SK-N-SH (cell line): ENCODE measurements around the gene CAMKMT. TPM values are rescaled to one million over a fixed set of nuclear protein-coding genes. Genes with fewer than 3 reads are reported as not detected.

Experiments
- CTCF ChIA-PET: fragments of 300-600, 350-600 bp; formaldehyde crosslinking; extraction: SDS; loops from one replicate; lab custom pipeline; 2021; lab: Yijun Ruan, JAX
- POLR2A ChIA-PET: fragments of 350-600 bp; sonication (Branson Sonifier 250); formaldehyde crosslinking; extraction: SDS; loops from one replicate; lab custom pipeline; 2020; ENCODE audit warnings: antibody characterized with exemption, inconsistent platforms; lab: Yijun Ruan, JAX
- DNase-seq: peaks from one replicate; pipeline ENCODE4 v3.0.0; 2012
- H2AFZ ChIP-seq: fragments of 200-600 bp; sonication (generic); 2 replicates; pipeline ENCODE4 v1.8.1; 2016; ENCODE audit warnings: antibody characterized with exemption, mild to moderate bottlenecking, low read depth
- H3F3A ChIP-seq: fragments of 200-600 bp; sonication (generic); replicated peaks from 2 replicates; pipeline ENCODE3; 2016; ENCODE audit warnings: antibody characterized with exemption, mild to moderate bottlenecking; ENCODE audit not compliant: insufficient read depth
- H3K27ac ChIP-seq, 2 experiments: fragments of 200-500 bp in 1 of 2; fragments of 200-600 bp in 1 of 2; sonication (Bioruptor generic) in 1 of 2; sonication (generic), shearing (Covaris generic) in 1 of 2; 2 replicates each; pipeline versions ENCODE4 v1.5.1 to v1.6.1; 2014 to 2016; ENCODE audit warnings: low read depth in 2 of 2, inconsistent platforms in 1 of 2, low read length in 1 of 2, mild to moderate bottlenecking in 1 of 2, mixed read lengths in 1 of 2
- H3K27me3 ChIP-seq: fragments of 200-600 bp; sonication (generic), shearing (Covaris generic); 2 replicates; pipeline ENCODE4 v1.6.1; 2016; ENCODE audit warnings: mixed run types; ENCODE audit not compliant: insufficient read depth
- H3K36me3 ChIP-seq, 2 experiments: fragments of 200-500 bp in 1 of 2; fragments of 200-600 bp in 1 of 2; sonication (Bioruptor generic) in 1 of 2; sonication (generic) in 1 of 2; replicated peaks in 1 of 2; 2 replicates each; pipeline versions ENCODE3 to v1.5.1; 2014 to 2016; ENCODE audit warnings: low read length in 1 of 2, mild to moderate bottlenecking in 1 of 2; ENCODE audit not compliant: insufficient read depth in 2 of 2, control insufficient read depth in 1 of 2
- H3K4me1 ChIP-seq, 2 experiments: fragments of 200-500 bp in 1 of 2; fragments of 200-600 bp in 1 of 2; sonication (Bioruptor generic) in 1 of 2; sonication (generic), shearing (Covaris generic) in 1 of 2; 2 replicates each; pipeline versions ENCODE4 v1.5.1 to v1.6.1; 2014 to 2016; ENCODE audit warnings: low read depth in 1 of 2, low read length in 1 of 2, mixed run types in 1 of 2; ENCODE audit not compliant: insufficient read depth in 2 of 2, control insufficient read depth in 1 of 2
- H3K4me2 ChIP-seq: fragments of 200-600 bp; sonication (generic), shearing (Covaris generic); 2 replicates; pipeline ENCODE4 v1.6.1; 2017; ENCODE audit warnings: mixed run types
- H3K4me3 ChIP-seq, 2 experiments: fragments of 200-500 bp in 1 of 2; fragments of 200-600 bp in 1 of 2; sonication (Bioruptor generic) in 1 of 2; sonication (generic), shearing (Covaris generic) in 1 of 2; 2 replicates each; pipeline versions ENCODE4 v1.5.1 to v1.8.1; 2014 to 2016; ENCODE audit warnings: low read depth in 2 of 2, inconsistent platforms in 1 of 2, low read length in 1 of 2, mild to moderate bottlenecking in 1 of 2, mixed read lengths in 1 of 2, moderate library complexity in 1 of 2
- H3K79me2 ChIP-seq: fragments of 200-600 bp; sonication (generic); 2 replicates; pipeline ENCODE4 v1.8.1; 2017; ENCODE audit warnings: mild to moderate bottlenecking; ENCODE audit not compliant: insufficient read depth
- H3K9ac ChIP-seq: fragments of 200-600 bp; sonication (generic); 2 replicates; pipeline ENCODE4 v1.6.1; 2017; ENCODE audit warnings: mixed run types
- H3K9me2 ChIP-seq: fragments of 200-600 bp; sonication (generic); 2 replicates; pipeline ENCODE4 v1.6.1; 2017; ENCODE audit warnings: mixed run types
- H3K9me3 ChIP-seq: fragments of 200-600 bp; sonication (generic); 2 replicates; pipeline ENCODE4 v1.6.1; 2017; ENCODE audit warnings: mixed run types, mild to moderate bottlenecking, moderate library complexity
- H4K20me1 ChIP-seq: fragments of 200-600 bp; sonication (generic); 2 replicates; pipeline ENCODE4 v1.6.1; 2017; ENCODE audit warnings: mild to moderate bottlenecking, mixed run types; ENCODE audit not compliant: insufficient read depth
- CHD2 ChIP-seq: fragments of 150-350 bp; IDR thresholded peaks from 2 replicates; pipeline ENCODE4 v1.6.1; 2018; ENCODE audit warnings: low read length; ENCODE audit not compliant: partially characterized antibody
- CTCF ChIP-seq: fragments of 200-600 bp; sonication (generic); IDR thresholded peaks from 2 replicates; pipeline ENCODE4 v1.6.1; 2017; ENCODE audit warnings: antibody characterized with exemption, mild to moderate bottlenecking, moderate library complexity
- ELF1 ChIP-seq: IDR thresholded peaks from 2 replicates; pipeline ENCODE4 v1.4.0; 2012
- EP300 ChIP-seq, 2 experiments: IDR thresholded peaks; 2 replicates each; pipeline versions ENCODE4 v1.4.0 to v1.6.1; 2012; ENCODE audit warnings: borderline replicate concordance in 1 of 2, low read depth in 1 of 2, low read length in 1 of 2
- FOSL2 ChIP-seq: IDR thresholded peaks from 2 replicates; pipeline ENCODE4 v1.4.0; 2012; ENCODE audit warnings: low read depth, mild to moderate bottlenecking, moderate library complexity, borderline replicate concordance
- FOXJ3 ChIP-seq: sonication (generic); formaldehyde crosslinking; IDR thresholded peaks from 2 replicates; pipeline ENCODE4 v1.5.1; 2020; ENCODE audit warnings: mild to moderate bottlenecking, missing genetic modification reagents
- FOXM1 ChIP-seq: IDR thresholded peaks from 2 replicates; pipeline ENCODE4 v1.4.0; 2012; ENCODE audit warnings: low read depth, mild to moderate bottlenecking
- JUND ChIP-seq: IDR thresholded peaks from 2 replicates; pipeline ENCODE4 v1.4.0; 2012
- MAX ChIP-seq: IDR thresholded peaks from 2 replicates; pipeline ENCODE4 v1.4.0; 2012; ENCODE audit warnings: low read depth
- MEF2A ChIP-seq: IDR thresholded peaks from 2 replicates; pipeline ENCODE4 v1.4.0; 2012; ENCODE audit warnings: low read depth, borderline replicate concordance
- MXI1 ChIP-seq: IDR thresholded peaks from 2 replicates; pipeline ENCODE4 v1.6.1; 2012; ENCODE audit warnings: mild to moderate bottlenecking, low read depth, low read length, improper control_type of control experiment
- NFIC ChIP-seq: IDR thresholded peaks from 2 replicates; pipeline ENCODE4 v1.4.0; 2012; ENCODE audit warnings: borderline replicate concordance
- PBX3 ChIP-seq: IDR thresholded peaks from 2 replicates; pipeline ENCODE4; 2012
- ZBTB33 ChIP-seq: IDR thresholded peaks from 2 replicates; pipeline ENCODE4 v1.4.0; 2012; ENCODE audit warnings: low read depth, borderline replicate concordance
- WGBS: methylation state at CpG from one replicate; pipeline ENCODE4 v1.1.6; 2017; ENCODE audit warnings: low lambda C conversion rate; 5-methylcytosine and 5-hydroxymethylcytosine counted together
- polyA plus RNA-seq, 3 experiments: library from polyadenylated mRNA; depleted of rRNA; stranded (reverse); fragments of >200 nt; gene quantifications; 2 replicates each; pipeline ENCODE4 v1.2.3, GENCODE V29; 2012

CAMKMT gene
- polyA plus RNA-seq, 1 of the 3 experiments (the other 2 are of a cell fraction): 5.9 TPM

GRCh38 chr2:44455877-44456276 is 94.1 kb downstream of the CAMKMT start:
- H3K4me2 ChIP-seq: no peak overlapping the region
- WGBS: 95% methylated on average over 1 of the region's 1 CpG
- no peak overlapping the region for H3K4me3 ChIP-seq
- no peak overlapping the region for H3K27ac ChIP-seq
- no peaks in the 10 kb centered on the region for H3K36me3 ChIP-seq
- no peaks in the 10 kb centered on the region for H3K79me2 ChIP-seq
- no peaks in the 10 kb centered on the region for H3K27me3 ChIP-seq
- ChIA-PET POLR2A (no interaction called here), CTCF (interaction anchor here (1.3 kb wide), 1 partner anchor 24 kb away, joined by 9 read pairs; no protein-coding TSS in a partner anchor)
- peaks cover 0 to 8% of the 10 kb centered on the region in 2 experiments; a peak in 1 of 4 replicates for H3K4me1 ChIP-seq
- DNase-seq: no peak
- TF ChIP-seq MEF2A (no peak), FOXM1 (no peak), FOXJ3 (no peak), MXI1 (no peak), ELF1 (no peak), CHD2 (no peak), PBX3 (no peak), CTCF (no peak), JUND (no peak), NFIC (no peak), FOSL2 (no peak), ZBTB33 (no peak)
- H3F3A ChIP-seq: no peaks in the 10 kb centered on the region
- no peaks in the 10 kb centered on the region for H3K9me2 ChIP-seq
- H4K20me1 ChIP-seq: no peaks in the 10 kb centered on the region
- H2AFZ ChIP-seq: no peak overlapping the region
- no peaks in the 10 kb centered on the region for H3K9me3 ChIP-seq
- H3K9ac ChIP-seq: no peak overlapping the region

GRCh38 chr2:44456946-44457345 is 95.2 kb downstream of the CAMKMT start:
- Histone ChIP-seq H3K4me1 (peaks cover 0 to 8% of the 10 kb centered on the region in 2 experiments; a peak in 1 of 4 replicates), H2AFZ (no peak overlapping the region), H3K9me2 (no peaks in the 10 kb centered on the region), H3F3A (no peaks in the 10 kb centered on the region), H3K9ac (no peak overlapping the region), H3K27ac (no peak overlapping the region), H3K9me3 (no peaks in the 10 kb centered on the region; the same call in 1 of the 2 replicates), H4K20me1 (no peaks in the 10 kb centered on the region), H3K36me3 (no peaks in the 10 kb centered on the region), H3K79me2 (no peaks in the 10 kb centered on the region), H3K4me3 (no peak overlapping the region), H3K4me2 (no peak overlapping the region), H3K27me3 (no peaks in the 10 kb centered on the region)
- POLR2A ChIA-PET: no interaction called here
- DNase-seq: no peak
- CTCF ChIA-PET: interaction anchor here (1.0 to 1.3 kb wide), 3 partner anchors 23 to 525 kb away, joined by 3 to 9 read pairs (median 3); no protein-coding TSS in a partner anchor
- TF ChIP-seq MXI1 (no peak), MAX (no peak), EP300 (IDR thresholded peaks at IDR 0.05; ENCODE audit: borderline replicate concordance in 1 of 2, low read depth in 1 of 2, low read length in 1 of 2) (no peak)
